ENCODE data around the gene HEPN1. TPM values are rescaled to one million over a fixed set of nuclear protein-coding genes. Genes with fewer than 3 reads are reported as not detected.

The HEPN1 gene
- total and polyA plus RNA-seq, 2 donors (not counting 3 experiments of a cell fraction or from before 2014, with no cell fraction given) = not detected

DNA sequence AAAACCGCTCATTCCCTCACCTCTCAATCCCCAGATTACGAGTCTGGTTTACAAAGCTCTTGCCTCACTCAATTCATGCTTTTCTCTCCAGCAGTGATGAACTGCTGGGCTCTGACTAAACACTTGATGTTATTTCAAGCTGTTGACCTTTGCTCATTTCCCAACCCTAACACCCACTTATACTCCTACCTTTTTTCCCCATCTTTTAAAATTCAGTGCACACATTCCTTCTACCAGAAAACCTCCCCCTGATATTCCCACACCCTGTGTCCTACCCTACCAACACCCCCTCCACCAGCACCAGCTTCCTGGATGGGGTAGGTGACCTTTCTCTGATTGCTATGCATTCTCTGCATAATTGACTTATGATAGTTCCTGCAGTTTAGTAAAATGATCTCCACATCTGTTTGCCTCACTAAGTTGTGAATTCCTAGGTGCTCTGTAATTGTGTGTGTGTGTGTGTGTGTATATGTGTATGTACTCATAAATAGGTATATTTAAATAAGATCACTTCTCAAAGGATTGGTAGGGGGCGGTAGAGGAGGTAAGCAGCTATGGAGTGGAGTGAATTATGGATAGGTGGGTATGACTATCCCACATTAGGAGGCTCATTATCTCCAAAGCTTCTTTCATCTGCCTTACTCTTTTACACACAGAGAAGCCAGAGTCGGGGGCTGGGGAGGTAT lies 16.0 kb downstream of the HEPN1 start:
- FAIRE-seq (no peak), DNase-seq (ENCODE audit: low read depth, low spot score) (peak; percentile 35)
- Histone ChIP-seq H2AFZ (ENCODE audit: low read depth, low read length) (no peak overlapping the region), H3K4me1 (ENCODE audit: control insufficient read depth, extremely low read depth, insufficient read depth, low read length) (peaks cover 6% of the 10 kb centered on the region), H3K4me3 (replicated peaks in 1 of 3; ENCODE audit: insufficient read depth in 1 of 3, low read depth in 1 of 3, low read length in 3 of 3) (no peak overlapping the region), H3K36me3 (ENCODE audit: control insufficient read depth in 2 of 2, extremely low read depth in 1 of 2, insufficient read depth in 2 of 2, low read length in 2 of 2) (no peaks in the 10 kb centered on the region), H3K9ac (replicated peaks; ENCODE audit: extremely low read depth, insufficient read depth, low read length) (no peak overlapping the region), H3K27me3 (ENCODE audit: control insufficient read depth in 2 of 2, insufficient read depth in 2 of 2, low read length in 2 of 2) (peaks cover 0 to 3% of the 10 kb centered on the region in 2 experiments), H3K9me3 (replicated peaks; ENCODE audit: control insufficient read depth, insufficient read depth, low read length) (no peaks in the 10 kb centered on the region), H3K9me1 (replicated peaks; ENCODE audit: control insufficient read depth, extremely low read depth, insufficient read depth, low read length) (no peaks in the 10 kb centered on the region), H3K27ac (ENCODE audit: insufficient read depth, low read depth, low read length) (no peak overlapping the region), H3K79me2 (ENCODE audit: control insufficient read depth, insufficient read depth, low read length) (no peaks in the 10 kb centered on the region), H4K20me1 (replicated peaks; ENCODE audit: control insufficient read depth, extremely low read depth, insufficient read depth, low read length) (no peaks in the 10 kb centered on the region), H3K4me2 (ENCODE audit: insufficient read depth, low read length) (no peak overlapping the region)
- intact Hi-C loops (cut with micrococcal nuclease) (loop anchor here (2.0 kb wide), 1 partner anchor 18 kb away; no protein-coding TSS in a partner anchor), dilution Hi-C loops (cut with MboI; ENCODE audit: extremely low pct_ligation_motif_present, low sequenced_read_pairs) (no loop called here)
- CTCF ChIA-PET = interaction anchor here (0.7 to 3.2 kb wide), 6 partner anchors 8 to 59 kb away, joined by 3 to 19 read pairs (median 6); no protein-coding TSS in a partner anchor
- BruUV-seq (replicated peaks) = no TSS peak
- POLR2A ChIA-PET = interaction anchor here (1.6 kb wide), 1 partner anchor 19 kb away, joined by 3 read pairs; the partner anchor contains the start of gene CCDC15
- TF ChIP-seq JUN (IDR thresholded peaks at IDR 0.05; ENCODE audit: borderline replicate concordance, insufficient read depth, insufficient read length, low read depth) (no peak), MYC (IDR thresholded peaks at IDR 0.05; ENCODE audit: low read depth, low read length) (no peak), GATA2 (IDR thresholded peaks at IDR 0.05; ENCODE audit: insufficient read depth, insufficient read length, low read depth, low read length) (no peak), POLR2A (IDR thresholded peaks at IDR 0.05; ENCODE audit: low read depth, low read length) (no peak), EZH2 (IDR thresholded peaks at IDR 0.05; ENCODE audit: borderline replicate concordance, low read depth, low read length, severe bottlenecking) (no peak), POLR2AphosphoS5 (IDR thresholded peaks at IDR 0.05; ENCODE audit: insufficient read depth, low read depth, low read length) (no peak), FOS (IDR thresholded peaks at IDR 0.05; ENCODE audit: borderline replicate concordance, insufficient read depth, low read length) (no peak)
- TF ChIP-seq, protein P1, sequence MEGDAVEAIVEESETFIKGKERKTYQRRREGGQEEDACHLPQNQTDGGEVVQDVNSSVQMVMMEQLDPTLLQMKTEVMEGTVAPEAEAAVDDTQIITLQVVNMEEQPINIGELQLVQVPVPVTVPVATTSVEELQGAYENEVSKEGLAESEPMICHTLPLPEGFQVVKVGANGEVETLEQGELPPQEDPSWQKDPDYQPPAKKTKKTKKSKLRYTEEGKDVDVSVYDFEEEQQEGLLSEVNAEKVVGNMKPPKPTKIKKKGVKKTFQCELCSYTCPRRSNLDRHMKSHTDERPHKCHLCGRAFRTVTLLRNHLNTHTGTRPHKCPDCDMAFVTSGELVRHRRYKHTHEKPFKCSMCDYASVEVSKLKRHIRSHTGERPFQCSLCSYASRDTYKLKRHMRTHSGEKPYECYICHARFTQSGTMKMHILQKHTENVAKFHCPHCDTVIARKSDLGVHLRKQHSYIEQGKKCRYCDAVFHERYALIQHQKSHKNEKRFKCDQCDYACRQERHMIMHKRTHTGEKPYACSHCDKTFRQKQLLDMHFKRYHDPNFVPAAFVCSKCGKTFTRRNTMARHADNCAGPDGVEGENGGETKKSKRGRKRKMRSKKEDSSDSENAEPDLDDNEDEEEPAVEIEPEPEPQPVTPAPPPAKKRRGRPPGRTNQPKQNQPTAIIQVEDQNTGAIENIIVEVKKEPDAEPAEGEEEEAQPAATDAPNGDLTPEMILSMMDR (IDR thresholded peaks at IDR 0.05; ENCODE audit: extremely low read depth in 1 of 2, insufficient read depth in 1 of 2, low read depth in 1 of 2, low read length in 2 of 2) = no peak
- TF ChIP-seq, protein P2, sequence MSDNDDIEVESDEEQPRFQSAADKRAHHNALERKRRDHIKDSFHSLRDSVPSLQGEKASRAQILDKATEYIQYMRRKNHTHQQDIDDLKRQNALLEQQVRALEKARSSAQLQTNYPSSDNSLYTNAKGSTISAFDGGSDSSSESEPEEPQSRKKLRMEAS (IDR thresholded peaks at IDR 0.05; ENCODE audit: insufficient read depth, insufficient read length) = no peak

Data from endothelial cell of umbilical vein (primary cell).